NOMO-1 treated with dmso at 0.1 percent for 144 hours (cell line): ENCODE data around the gene AIM2.
A peak's percentile ranks its signal among the peaks of the same experiment; 100 is the strongest.
"Not testable (repeated sequence)": the region's sequence is repeated elsewhere in the genome, so short reads cannot be mapped to it uniquely, and the experiment has no call there.

ENCODE experiments used
- DNase-seq: peaks from one replicate; lab custom pipeline; 2025; ENCODE audit not compliant: unreplicated experiment; lab: John Stamatoyannopoulos, UW

The AIM2 gene

GRCh38 chr1:159076438-159077119, at the start of gene AIM2:
AIM2 (minus strand) TSS chr1:159076766; CDS start chr1:159073499, 3,267 bp downstream.
- peak; percentile 86 for DNase-seq

- no peak for DNase-seq
Observed at GRCh38 chr1:159123587-159123986, 47.0 kb upstream of the AIM2 start.

GRCh38 chr1:159122005-159122621, 45.5 kb upstream of the AIM2 start:
- DNase-seq = no peak

- DNase-seq = no peak
Observed at GRCh38 chr1:159121526-159121925, 45.0 kb upstream of the AIM2 start.

GRCh38 chr1:159120317-159120716, 43.8 kb upstream of the AIM2 start:
- DNase-seq = no peak

- no peak for DNase-seq
Observed at GRCh38 chr1:159113596-159114433, 37.2 kb upstream of the AIM2 start.

GRCh38 chr1:159103021-159103420, 26.5 kb upstream of the AIM2 start:
- not testable (repeated sequence) for DNase-seq

- no peak for DNase-seq
Observed at GRCh38 chr1:159100589-159100988, 24.0 kb upstream of the AIM2 start.

GRCh38 chr1:159098596-159098995, 22.0 kb upstream of the AIM2 start:
- DNase-seq = no peak

GRCh38 chr1:159092036-159092760, 15.6 kb upstream of the AIM2 start:
- peak; percentile 77 for DNase-seq

GRCh38 chr1:159091607-159092031, 15.1 kb upstream of the AIM2 start:
- peak; percentile 80 for DNase-seq

GRCh38 chr1:159091180-159091560, 14.6 kb upstream of the AIM2 start:
- DNase-seq = no peak

- no peak for DNase-seq
Observed at GRCh38 chr1:159090286-159091179, 14.0 kb upstream of the AIM2 start.

GRCh38 chr1:159089184-159089791, 12.7 kb upstream of the AIM2 start:
- DNase-seq = peak; percentile 34

- no peak for DNase-seq
Observed at GRCh38 chr1:159088546-159089183, 12.1 kb upstream of the AIM2 start.

GRCh38 chr1:159088050-159088449, 11.5 kb upstream of the AIM2 start:
- peak; percentile 70 for DNase-seq

- DNase-seq = peak; percentile 79
Observed at GRCh38 chr1:159084867-159085266, 8.3 kb upstream of the AIM2 start.

GRCh38 chr1:159084152-159084551, 7.6 kb upstream of the AIM2 start:
- DNase-seq = no peak

- no peak for DNase-seq
Observed at GRCh38 chr1:159083013-159083412, 6.4 kb upstream of the AIM2 start.
